K562 (cell line): Measurements from ENCODE around the gene BTBD1. TPM values are rescaled to one million over a fixed set of nuclear protein-coding genes. Genes with fewer than 3 reads are reported as not detected.

ENCODE experiments used
- ATAC-seq: fragments of 200-7000 bp; cut with Tn5 transposase; 3 replicates; pipeline ENCODE4 v1.9.1; 2020; ENCODE audit warnings: moderate library complexity
- BruUV-seq: library from RNA; stranded (reverse); fragments of 400-500 nt; replicated peaks from 2 replicates; lab custom pipeline; 2021; lab: Mats Ljungman, UMichigan
- CTCF ChIA-PET: fragments of 300-600 bp; formaldehyde crosslinking; extraction: SDS; loops from one replicate; lab custom pipeline; 2021; ENCODE audit warnings: low intra/inter-chr PET ratio; lab: Yijun Ruan, JAX
- POLR2A ChIA-PET: fragments of 300-600, 350-650 bp; sonication (Branson Sonifier 250); formaldehyde crosslinking; extraction: SDS; loops from one replicate; lab custom pipeline; 2021; ENCODE audit warnings: antibody characterized with exemption, inconsistent platforms; lab: Yijun Ruan, JAX
- DNase-seq, 4 experiments: peaks; one replicate each; pipeline versions ENCODE4 v3.0.0 to v3.0.0-alpha.2; 2011 to 2018; ENCODE audit warnings: low spot score in 3 of 4, mixed read lengths in 3 of 4; ENCODE audit errors: extremely low read depth in 1 of 4
- FAIRE-seq: peaks from 2 replicates; lab custom pipeline; 2011; peaks lifted over from hg19 to GRCh38; lab: Jason Lieb, UNC
- H2AFZ ChIP-seq: 2 replicates; pipeline ENCODE4 v1.6.0; 2011; ENCODE audit warnings: low read depth, low read length, control low read depth, inconsistent platforms
- H3K27ac ChIP-seq: fragments of 200-600 bp; 3 replicates; pipeline ENCODE4 v1.8.0; 2011; ENCODE audit warnings: low read depth, mild to moderate bottlenecking, control low read depth, inconsistent platforms, low read length, moderate library complexity, mixed read lengths; ENCODE audit errors: extremely low read depth
- H3K27me3 ChIP-seq, 2 experiments: fragments of 300-600 bp in 1 of 2; 2 replicates in 1 of 2; 3 replicates in 1 of 2; pipeline versions ENCODE4 v1.6.0 to v1.8.0; 2011; ENCODE audit warnings: inconsistent platforms in 2 of 2, low read length in 2 of 2, mild to moderate bottlenecking in 1 of 2, mixed read lengths in 1 of 2, moderate library complexity in 1 of 2; ENCODE audit not compliant: control insufficient read depth in 2 of 2, insufficient read depth in 2 of 2
- H3K36me3 ChIP-seq: fragments of 300-600 bp; 3 replicates; pipeline ENCODE4 v1.8.0; 2011; ENCODE audit warnings: mild to moderate bottlenecking, low read length, inconsistent platforms; ENCODE audit not compliant: control insufficient read depth, insufficient read depth
- H3K4me1 ChIP-seq, 2 experiments: fragments of 200-600 bp in 1 of 2; replicated peaks in 1 of 2; 2 replicates in 1 of 2; 3 replicates in 1 of 2; pipeline versions ENCODE4 v1.5.1 to v1.8.0; 2011; ENCODE audit warnings: inconsistent platforms in 2 of 2, low read length in 2 of 2, mild to moderate bottlenecking in 1 of 2, mixed read lengths in 1 of 2, moderate library complexity in 1 of 2; ENCODE audit not compliant: control insufficient read depth in 2 of 2, insufficient read depth in 2 of 2
- H3K4me2 ChIP-seq: 2 replicates; pipeline ENCODE4 v1.6.1; 2011; ENCODE audit warnings: low read length, control low read depth, inconsistent platforms, mixed read lengths; ENCODE audit not compliant: insufficient read depth
- H3K4me3 ChIP-seq: fragments of 200-600 bp; sonication (generic), shearing (Covaris generic); 2 replicates; pipeline ENCODE4 v1.5.1; 2016; ENCODE audit warnings: control low read depth, inconsistent platforms
- H3K79me2 ChIP-seq: fragments of 200-600 bp; 3 replicates; pipeline ENCODE4 v1.8.0; 2011; ENCODE audit warnings: low read length, inconsistent platforms; ENCODE audit not compliant: control insufficient read depth, insufficient read depth
- H3K9ac ChIP-seq, 2 experiments: 2 replicates each; pipeline versions ENCODE4 v1.6.0 to v1.6.1; 2011; ENCODE audit warnings: low read depth in 2 of 2, low read length in 2 of 2, control low read depth in 1 of 2, inconsistent platforms in 1 of 2, mild to moderate bottlenecking in 1 of 2, mixed read lengths in 1 of 2; ENCODE audit not compliant: insufficient read depth in 1 of 2
- H3K9me1 ChIP-seq: one replicate; pipeline ENCODE4 v1.6.0; 2011; ENCODE audit warnings: inconsistent platforms, mild to moderate bottlenecking, low read length, moderate library complexity; ENCODE audit not compliant: control insufficient read depth, insufficient read depth
- H3K9me3 ChIP-seq: replicated peaks from 2 replicates; pipeline ENCODE4 v1.5.1; 2011; ENCODE audit warnings: low read depth, low read length, inconsistent platforms; ENCODE audit not compliant: control insufficient read depth, insufficient read depth
- H4K20me1 ChIP-seq: replicated peaks from 2 replicates; pipeline ENCODE4 v1.6.1; 2011; ENCODE audit warnings: low read length, inconsistent platforms, mixed read lengths; ENCODE audit not compliant: control insufficient read depth, insufficient read depth
- CHD2 ChIP-seq: IDR thresholded peaks from 2 replicates; pipeline ENCODE4 v1.6.1; 2011; ENCODE audit warnings: low read depth, low read length
- GABPB2 ChIP-seq: fragments of 250-450 bp; sonication (Bioruptor Pico); conservative IDR thresholded peaks from 2 replicates; pipeline ENCODE4 v1.5.1; 2021; ENCODE audit warnings: mild to moderate bottlenecking
- MEIS2 ChIP-seq: fragments of 450-650 bp; IDR thresholded peaks from 2 replicates; pipeline ENCODE4 v1.6.1; 2014; ENCODE audit warnings: mild to moderate bottlenecking; ENCODE audit not compliant: partially characterized antibody
- NUFIP1 ChIP-seq: fragments of 450-650 bp; IDR thresholded peaks from 2 replicates; pipeline ENCODE4 v1.6.1; 2018; ENCODE audit not compliant: partially characterized antibody
- RFX5 ChIP-seq: IDR thresholded peaks from 2 replicates; pipeline ENCODE4 v1.6.1; 2011; ENCODE audit warnings: low read depth, mild to moderate bottlenecking, improper control_type of control experiment, low read length
- ZNF133 ChIP-seq: fragments of 250-450 bp; sonication (Bioruptor Pico); IDR thresholded peaks from 2 replicates; pipeline ENCODE4 v1.4.0; 2020; ENCODE audit warnings: mild to moderate bottlenecking
- WGBS: fragments of 100-300 bp; shearing (Covaris generic); methylation state at CpG from one replicate; pipeline ENCODE4 v1.1.6; 2016; ENCODE audit warnings: low coverage, mixed read lengths; ENCODE audit not compliant: insufficient coverage; ENCODE audit errors: missing lambda C conversion rate; 5-methylcytosine and 5-hydroxymethylcytosine counted together
- in situ Hi-C: fragments of 300-500 bp; cut with MboI; formaldehyde crosslinking; loops from 4 replicates; pipeline ENCODE4 v1.15.0; 2018; ENCODE audit warnings: inconsistent platforms, mixed read lengths
- intact Hi-C: fragments of 100-400 bp; cut with micrococcal nuclease; formaldehyde crosslinking; loops from 2 replicates; pipeline ENCODE4 v1.14.2; 2022
- polyA plus RNA-seq, 8 experiments: library from polyadenylated mRNA; depleted of rRNA in 4 of 8; stranded (reverse) in 5 of 8; unstranded in 3 of 8; fragments of >200 nt; fragmentation: Nextera tagmentation in 2 of 8; fragmentation: Illumina TruSeq in 1 of 8; extraction: Ambion mirVana in 2 of 8; extraction: Trizol in 1 of 8; gene quantifications; 2 replicates each; pipeline versions ENCODE4 v1.2.1 to v1.2.3, GENCODE V29; 2011 to 2014; ENCODE audit warnings: inconsistent platforms in 1 of 8, missing spikeins in 1 of 8
- total RNA-seq, 7 experiments: library from RNA; depleted of rRNA in 6 of 7; stranded (reverse); fragments of >200 nt in 6 of 7; fragmentation: Illumina TruSeq in 2 of 7; extraction: Trizol in 2 of 7; gene quantifications; 2 replicates each; pipeline versions ENCODE4 v1.2.1 to v1.2.3, GENCODE V29; 2011 to 2021; ENCODE audit warnings: low replicate concordance in 1 of 7
- TF ChIP-seq, protein P1 (sequence below): fragments of 250-450 bp; sonication (Bioruptor Pico); IDR thresholded peaks from 2 replicates; pipeline ENCODE4 v1.5.0; 2022; ENCODE audit warnings: mild to moderate bottlenecking
- TF ChIP-seq, protein P2 (sequence below), 2 experiments: IDR thresholded peaks in 1 of 2; conservative IDR thresholded peaks in 1 of 2; 2 replicates each; pipeline ENCODE4 v1.6.1; 2016; ENCODE audit warnings: low read depth in 2 of 2, mild to moderate bottlenecking in 1 of 2, missing compliant biosample characterization in 1 of 2, missing genetic modification characterization in 1 of 2, moderate library complexity in 1 of 2
- TF ChIP-seq, protein P3 (sequence below): fragments of 450-650 bp; IDR thresholded peaks from 2 replicates; pipeline ENCODE4 v1.6.1; 2017; ENCODE audit warnings: antibody characterized with exemption

The BTBD1 gene
- total and polyA plus RNA-seq, 9 of the 15 experiments (the other 6 are each of a cell fraction or from before 2014, with no cell fraction given): 19.4 to 106 (median 90.4) TPM

DNA sequence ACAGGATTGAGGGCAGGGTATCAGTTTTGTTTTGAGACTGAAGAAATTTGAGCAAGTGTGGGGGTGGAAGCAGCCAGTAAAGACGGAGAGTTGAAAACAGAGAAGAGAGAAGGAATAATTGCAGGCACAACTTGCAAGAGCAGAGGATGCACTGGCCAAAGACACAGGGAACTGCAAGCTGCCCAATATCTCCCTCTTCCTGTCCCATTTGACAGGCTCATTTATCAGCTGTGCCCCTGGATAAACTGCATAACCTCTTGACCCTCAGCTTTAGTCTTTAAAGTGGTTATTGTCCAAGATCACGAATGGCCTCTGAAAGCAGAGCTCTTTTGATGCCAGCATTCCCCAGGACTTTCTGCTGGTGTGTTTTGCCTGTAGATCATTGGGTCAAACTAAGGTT, 86.1 kb downstream of the BTBD1 start:
- intact Hi-C loops: no loop called here
- FAIRE-seq (no peak), DNase-seq (no peak), ATAC-seq (no peak)
- Histone ChIP-seq H3K9me3 (peaks cover 5% of the 10 kb centered on the region; the same call in 1 of the 2 replicates), H3K79me2 (no peaks in the 10 kb centered on the region), H3K27me3 (no peaks in the 10 kb centered on the region), H2AFZ (no peak overlapping the region), H3K27ac (no peak overlapping the region), H3K9ac (no peak overlapping the region), H4K20me1 (no peaks in the 10 kb centered on the region), H3K36me3 (no peaks in the 10 kb centered on the region; the same call in 2 of the 3 replicates), H3K9me1 (no peaks in the 10 kb centered on the region), H3K4me1 (peaks cover 0 to 5% of the 10 kb centered on the region in 2 experiments; a peak in 3 of 5 replicates), H3K4me3 (no peak overlapping the region), H3K4me2 (no peak overlapping the region)
- in situ Hi-C loops: loop anchor here (10.0 kb wide), 1 partner anchor 126 kb away; no protein-coding TSS in a partner anchor
- POLR2A ChIA-PET: no interaction called here
- no peak for TF ChIP-seq NUFIP1
- TF ChIP-seq MEIS2: peak; percentile 72
- TF ChIP-seq ZNF133 (CRISPR knock-in tag): no peak
- TF ChIP-seq, protein P1, sequence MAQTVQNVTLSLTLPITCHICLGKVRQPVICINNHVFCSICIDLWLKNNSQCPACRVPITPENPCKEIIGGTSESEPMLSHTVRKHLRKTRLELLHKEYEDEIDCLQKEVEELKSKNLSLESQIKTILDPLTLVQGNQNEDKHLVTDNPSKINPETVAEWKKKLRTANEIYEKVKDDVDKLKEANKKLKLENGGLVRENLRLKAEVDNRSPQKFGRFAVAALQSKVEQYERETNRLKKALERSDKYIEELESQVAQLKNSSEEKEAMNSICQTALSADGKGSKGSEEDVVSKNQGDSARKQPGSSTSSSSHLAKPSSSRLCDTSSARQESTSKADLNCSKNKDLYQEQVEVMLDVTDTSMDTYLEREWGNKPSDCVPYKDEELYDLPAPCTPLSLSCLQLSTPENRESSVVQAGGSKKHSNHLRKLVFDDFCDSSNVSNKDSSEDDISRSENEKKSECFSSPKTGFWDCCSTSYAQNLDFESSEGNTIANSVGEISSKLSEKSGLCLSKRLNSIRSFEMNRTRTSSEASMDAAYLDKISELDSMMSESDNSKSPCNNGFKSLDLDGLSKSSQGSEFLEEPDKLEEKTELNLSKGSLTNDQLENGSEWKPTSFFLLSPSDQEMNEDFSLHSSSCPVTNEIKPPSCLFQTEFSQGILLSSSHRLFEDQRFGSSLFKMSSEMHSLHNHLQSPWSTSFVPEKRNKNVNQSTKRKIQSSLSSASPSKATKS: no peak
- TF ChIP-seq CHD2: no peak
- TF ChIP-seq, protein P2, sequence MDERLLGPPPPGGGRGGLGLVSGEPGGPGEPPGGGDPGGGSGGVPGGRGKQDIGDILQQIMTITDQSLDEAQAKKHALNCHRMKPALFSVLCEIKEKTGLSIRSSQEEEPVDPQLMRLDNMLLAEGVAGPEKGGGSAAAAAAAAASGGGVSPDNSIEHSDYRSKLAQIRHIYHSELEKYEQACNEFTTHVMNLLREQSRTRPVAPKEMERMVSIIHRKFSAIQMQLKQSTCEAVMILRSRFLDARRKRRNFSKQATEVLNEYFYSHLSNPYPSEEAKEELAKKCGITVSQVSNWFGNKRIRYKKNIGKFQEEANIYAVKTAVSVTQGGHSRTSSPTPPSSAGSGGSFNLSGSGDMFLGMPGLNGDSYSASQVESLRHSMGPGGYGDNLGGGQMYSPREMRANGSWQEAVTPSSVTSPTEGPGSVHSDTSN (CRISPR knock-in tag; IDR thresholded peaks at IDR 0.05; ENCODE audit: low read depth): no peak
- TF ChIP-seq, protein P2 (tag; conservative IDR thresholded peaks at IDR 0.05; ENCODE audit: low read depth): peak; percentile 77
- TF ChIP-seq, protein P3, sequence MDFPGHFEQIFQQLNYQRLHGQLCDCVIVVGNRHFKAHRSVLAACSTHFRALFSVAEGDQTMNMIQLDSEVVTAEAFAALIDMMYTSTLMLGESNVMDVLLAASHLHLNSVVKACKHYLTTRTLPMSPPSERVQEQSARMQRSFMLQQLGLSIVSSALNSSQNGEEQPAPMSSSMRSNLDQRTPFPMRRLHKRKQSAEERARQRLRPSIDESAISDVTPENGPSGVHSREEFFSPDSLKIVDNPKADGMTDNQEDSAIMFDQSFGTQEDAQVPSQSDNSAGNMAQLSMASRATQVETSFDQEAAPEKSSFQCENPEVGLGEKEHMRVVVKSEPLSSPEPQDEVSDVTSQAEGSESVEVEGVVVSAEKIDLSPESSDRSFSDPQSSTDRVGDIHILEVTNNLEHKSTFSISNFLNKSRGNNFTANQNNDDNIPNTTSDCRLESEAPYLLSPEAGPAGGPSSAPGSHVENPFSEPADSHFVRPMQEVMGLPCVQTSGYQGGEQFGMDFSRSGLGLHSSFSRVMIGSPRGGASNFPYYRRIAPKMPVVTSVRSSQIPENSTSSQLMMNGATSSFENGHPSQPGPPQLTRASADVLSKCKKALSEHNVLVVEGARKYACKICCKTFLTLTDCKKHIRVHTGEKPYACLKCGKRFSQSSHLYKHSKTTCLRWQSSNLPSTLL: no peak
- no peak for TF ChIP-seq RFX5
- TF ChIP-seq GABPB2 (CRISPR knock-in tag): no peak
- WGBS: 0% methylated on average over 2 of the region's 2 CpGs
- no TSS peak for BruUV-seq
- CTCF ChIA-PET: no interaction called here
